NB4 (cell line): ENCODE results near the gene SMAD7.

Experiments
- CTCF ChIP-seq: IDR thresholded peaks from one replicate; pipeline ENCODE4 v1.5.1; 2012; ENCODE audit warnings: low read depth, low read length
- MAX ChIP-seq: IDR thresholded peaks from 2 replicates; pipeline ENCODE4 v1.6.1; 2011; ENCODE audit warnings: low read depth, low read length
- POLR2A ChIP-seq: IDR thresholded peaks from 2 replicates; pipeline ENCODE4 v1.6.1; 2011; ENCODE audit warnings: mild to moderate bottlenecking; ENCODE audit not compliant: insufficient read length; ENCODE audit errors: extremely low read depth

- TF ChIP-seq CTCF (no peak), POLR2A (no peak), MAX (no peak)
Measured at GRCh38 chr18:48892146-48892855, 58.5 kb downstream of the SMAD7 start.
